ENCODE results near the gene PROK1.

The PROK1 gene

DNA sequence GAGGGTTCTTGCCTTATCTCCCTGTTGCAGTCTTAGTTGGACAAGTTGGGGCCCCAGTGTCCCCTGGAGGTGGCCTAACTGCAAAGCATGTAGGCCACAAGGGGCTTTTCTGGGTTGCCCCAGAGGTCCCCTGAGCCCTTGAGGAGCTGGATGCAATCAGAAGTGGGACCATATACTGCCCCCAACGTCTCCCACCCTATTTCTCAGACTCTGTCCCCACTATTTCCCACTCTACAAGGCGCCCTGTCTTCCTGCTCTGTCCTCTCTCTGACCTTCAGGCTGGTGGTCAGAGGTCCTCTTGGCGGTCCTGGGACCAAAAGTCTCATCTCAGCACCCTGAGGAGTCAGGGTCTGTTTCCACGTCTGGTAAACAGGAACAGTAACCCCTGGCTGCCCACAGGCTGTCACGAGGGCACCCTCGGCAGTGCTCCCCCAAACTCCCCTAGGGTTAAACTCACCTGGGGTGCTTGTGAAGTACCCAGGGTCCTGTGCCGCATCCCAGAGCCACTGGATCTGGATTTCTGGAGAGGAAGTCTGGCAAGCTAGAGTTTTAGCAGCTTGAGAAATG lies 14.9 kb downstream of the PROK1 start:
- Histone ChIP-seq H2AFZ (ENCODE audit: low read depth, low read length) (no peak overlapping the region), H3K9me3 (ENCODE audit: insufficient read depth, low read length, severe bottlenecking) (no peaks in the 10 kb centered on the region), H3K4me3 (ENCODE audit: low read depth in 1 of 2, low read length in 2 of 2) (no peak overlapping the region), H3K79me2 (ENCODE audit: insufficient read depth, low read length) (no peaks in the 10 kb centered on the region), H3K4me2 (ENCODE audit: insufficient read depth, low read length) (no peak overlapping the region), H3K4me1 (ENCODE audit: insufficient read depth, low read length) (no peaks in the 10 kb centered on the region), H3K36me3 (ENCODE audit: insufficient read depth, low read length) (no peaks in the 10 kb centered on the region), H4K20me1 (ENCODE audit: insufficient read depth, low read length) (no peaks in the 10 kb centered on the region), H3K27me3 (ENCODE audit: insufficient read depth, low read length, poor library complexity) (peaks cover 24% of the 10 kb centered on the region), H3K27ac (ENCODE audit: low read length) (no peak overlapping the region), H3K9ac (ENCODE audit: low read depth, low read length) (no peak overlapping the region)
- no peak for ATAC-seq (ENCODE audit: insufficient read depth, low read depth)
- TF ChIP-seq, protein P1, sequence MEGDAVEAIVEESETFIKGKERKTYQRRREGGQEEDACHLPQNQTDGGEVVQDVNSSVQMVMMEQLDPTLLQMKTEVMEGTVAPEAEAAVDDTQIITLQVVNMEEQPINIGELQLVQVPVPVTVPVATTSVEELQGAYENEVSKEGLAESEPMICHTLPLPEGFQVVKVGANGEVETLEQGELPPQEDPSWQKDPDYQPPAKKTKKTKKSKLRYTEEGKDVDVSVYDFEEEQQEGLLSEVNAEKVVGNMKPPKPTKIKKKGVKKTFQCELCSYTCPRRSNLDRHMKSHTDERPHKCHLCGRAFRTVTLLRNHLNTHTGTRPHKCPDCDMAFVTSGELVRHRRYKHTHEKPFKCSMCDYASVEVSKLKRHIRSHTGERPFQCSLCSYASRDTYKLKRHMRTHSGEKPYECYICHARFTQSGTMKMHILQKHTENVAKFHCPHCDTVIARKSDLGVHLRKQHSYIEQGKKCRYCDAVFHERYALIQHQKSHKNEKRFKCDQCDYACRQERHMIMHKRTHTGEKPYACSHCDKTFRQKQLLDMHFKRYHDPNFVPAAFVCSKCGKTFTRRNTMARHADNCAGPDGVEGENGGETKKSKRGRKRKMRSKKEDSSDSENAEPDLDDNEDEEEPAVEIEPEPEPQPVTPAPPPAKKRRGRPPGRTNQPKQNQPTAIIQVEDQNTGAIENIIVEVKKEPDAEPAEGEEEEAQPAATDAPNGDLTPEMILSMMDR (IDR thresholded peaks at IDR 0.05; ENCODE audit: borderline replicate concordance, extremely low read depth, low read length, poor library complexity, severe bottlenecking): no peak
- TF ChIP-seq EZH2 (IDR thresholded peaks at IDR 0.05; ENCODE audit: borderline replicate concordance, low read depth, low read length, severe bottlenecking): no peak
- no peak for DNase-seq

DNA sequence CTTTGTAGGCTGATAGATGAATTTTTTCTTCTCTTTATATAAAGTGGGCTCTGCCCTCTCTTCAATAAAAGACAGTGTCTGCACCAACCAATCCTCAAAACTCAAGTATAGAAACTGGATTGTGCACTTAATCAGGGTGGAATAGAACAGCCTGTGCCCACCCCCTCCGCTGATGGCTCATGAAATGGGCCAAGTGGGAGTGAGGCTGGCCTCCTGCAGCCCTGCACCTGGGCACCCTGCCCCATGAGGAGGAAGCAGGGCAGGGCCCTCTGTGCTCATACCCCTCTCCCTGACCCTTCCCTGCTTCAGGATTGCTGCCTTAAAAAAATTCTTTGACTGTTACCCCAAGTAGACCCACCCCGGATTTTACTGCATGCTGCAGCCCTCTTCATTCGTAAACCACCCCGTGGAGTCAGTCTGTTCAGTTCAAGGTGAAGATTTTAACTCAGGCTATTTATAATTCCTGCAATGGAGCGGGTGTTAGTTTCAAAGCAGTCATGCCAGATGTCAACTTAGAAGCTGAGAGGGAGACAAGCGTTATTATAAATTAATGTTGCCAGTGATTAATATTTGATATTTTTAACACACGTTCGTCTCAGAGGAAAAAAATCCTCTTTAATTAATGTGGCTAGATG lies 15.8 kb downstream of the PROK1 start:
- no peaks in the 10 kb centered on the region for H4K20me1 ChIP-seq (ENCODE audit: insufficient read depth, low read length)
- TF ChIP-seq, protein P1 (IDR thresholded peaks at IDR 0.05; ENCODE audit: borderline replicate concordance, extremely low read depth, low read length, poor library complexity, severe bottlenecking): no peak
- TF ChIP-seq EZH2 (IDR thresholded peaks at IDR 0.05; ENCODE audit: borderline replicate concordance, low read depth, low read length, severe bottlenecking): no peak
- no peaks in the 10 kb centered on the region for H3K4me1 ChIP-seq (ENCODE audit: insufficient read depth, low read length)
- no peak overlapping the region for H2AFZ ChIP-seq (ENCODE audit: low read depth, low read length)
- peaks cover 24% of the 10 kb centered on the region for H3K27me3 ChIP-seq (ENCODE audit: insufficient read depth, low read length, poor library complexity)
- H3K79me2 ChIP-seq (ENCODE audit: insufficient read depth, low read length): no peaks in the 10 kb centered on the region
- no peaks in the 10 kb centered on the region for H3K36me3 ChIP-seq (ENCODE audit: insufficient read depth, low read length)
- H3K27ac ChIP-seq (ENCODE audit: low read length): no peak overlapping the region
- no peak for ATAC-seq (ENCODE audit: insufficient read depth, low read depth)
- DNase-seq: no peak
- no peak overlapping the region for H3K9ac ChIP-seq (ENCODE audit: low read depth, low read length)
- no peaks in the 10 kb centered on the region for H3K9me3 ChIP-seq (ENCODE audit: insufficient read depth, low read length, severe bottlenecking)
- no peak overlapping the region for H3K4me2 ChIP-seq (ENCODE audit: insufficient read depth, low read length)
- no peak overlapping the region for H3K4me3 ChIP-seq (ENCODE audit: low read depth in 1 of 2, low read length in 2 of 2)

DNA sequence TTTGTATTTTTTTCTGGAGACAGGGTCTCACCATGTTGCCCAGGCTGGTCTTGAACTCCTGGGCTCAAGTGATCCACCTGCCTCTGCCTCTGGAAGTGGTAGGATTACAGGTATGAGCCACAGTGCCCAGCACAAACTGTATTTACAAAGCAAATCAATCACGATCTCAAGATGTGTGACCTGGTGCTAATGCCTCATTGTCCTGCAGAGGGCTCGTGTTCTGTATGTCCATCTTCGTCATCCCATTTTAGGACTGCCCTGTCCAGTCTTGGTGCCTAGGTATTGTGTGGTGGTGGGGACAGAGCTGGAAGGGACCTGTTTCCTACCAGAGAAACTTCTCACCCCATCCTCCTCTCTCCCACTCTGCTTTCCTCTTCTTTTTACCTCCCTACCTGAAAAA lies 20.2 kb downstream of the PROK1 start:
- no peak overlapping the region for H2AFZ ChIP-seq (ENCODE audit: low read depth, low read length)
- H3K4me1 ChIP-seq (ENCODE audit: insufficient read depth, low read length): no peaks in the 10 kb centered on the region
- H3K27me3 ChIP-seq (ENCODE audit: insufficient read depth, low read length, poor library complexity): peaks cover 19% of the 10 kb centered on the region
- no peak overlapping the region for H3K9ac ChIP-seq (ENCODE audit: low read depth, low read length)
- no peaks in the 10 kb centered on the region for H3K79me2 ChIP-seq (ENCODE audit: insufficient read depth, low read length)
- no peaks in the 10 kb centered on the region for H3K36me3 ChIP-seq (ENCODE audit: insufficient read depth, low read length)
- TF ChIP-seq EZH2 (IDR thresholded peaks at IDR 0.05; ENCODE audit: borderline replicate concordance, low read depth, low read length, severe bottlenecking): no peak
- TF ChIP-seq, protein P1 (IDR thresholded peaks at IDR 0.05; ENCODE audit: borderline replicate concordance, extremely low read depth, low read length, poor library complexity, severe bottlenecking): no peak
- DNase-seq: no peak
- H3K4me3 ChIP-seq (ENCODE audit: low read depth in 1 of 2, low read length in 2 of 2): no peak overlapping the region
- ATAC-seq (ENCODE audit: insufficient read depth, low read depth): no peak
- no peaks in the 10 kb centered on the region for H3K9me3 ChIP-seq (ENCODE audit: insufficient read depth, low read length, severe bottlenecking)
- no peaks in the 10 kb centered on the region for H4K20me1 ChIP-seq (ENCODE audit: insufficient read depth, low read length)
- no peak overlapping the region for H3K27ac ChIP-seq (ENCODE audit: low read length)
- H3K4me2 ChIP-seq (ENCODE audit: insufficient read depth, low read length): no peak overlapping the region
